Measurements from ENCODE around the gene ATP10A. TPM values are rescaled to one million over a fixed set of nuclear protein-coding genes. Genes with fewer than 3 reads are reported as not detected.

The ATP10A gene
- polyA plus RNA-seq, 3 donors, result 0.71 to 3.9 (median 0.92) TPM

- no peak overlapping the region for H3K4me3 Mint-ChIP-seq
These were observed 145.0 kb downstream of the ATP10A start for GRCh38 chr15:25718169-25718536.

GRCh38 chr15:25717457-25718168 lies 145.5 kb downstream of the ATP10A start:
- Histone ChIP-seq H3K9me3 (replicated peaks in 1 of 2; ENCODE audit: control insufficient read depth in 1 of 2, insufficient read depth in 1 of 2, low read length in 2 of 2) (no peaks in the 10 kb centered on the region), H4K20me1 (ENCODE audit: insufficient read depth, low read length) (no peaks in the 10 kb centered on the region), H3K4me2 (replicated peaks; ENCODE audit: extremely low read depth, low read length, poor library complexity, severe bottlenecking) (no peak overlapping the region), H3K27me3 (ENCODE audit: control insufficient read depth in 2 of 2, insufficient read depth in 2 of 2, low read length in 2 of 2) (no peaks in the 10 kb centered on the region), H3K27ac (ENCODE audit: low read depth in 1 of 2, low read length in 2 of 2) (no peak overlapping the region), H2AFZ (ENCODE audit: insufficient read depth, low read depth, low read length, poor library complexity, severe bottlenecking) (no peak overlapping the region), H3K9ac (ENCODE audit: insufficient read depth, low read length, poor library complexity, severe bottlenecking) (no peak overlapping the region), H3K36me3 (replicated peaks in 1 of 2; ENCODE audit: control insufficient read depth in 1 of 2, insufficient read depth in 2 of 2, low read length in 2 of 2) (peaks cover 0 to 10% of the 10 kb centered on the region in 2 donors), H3K4me1 (ENCODE audit: control insufficient read depth in 1 of 2, insufficient read depth in 2 of 2, low read length in 2 of 2) (no peaks in the 10 kb centered on the region), H3K79me2 (ENCODE audit: insufficient read depth, low read length) (no peaks in the 10 kb centered on the region), H3K4me3 (replicated peaks in 1 of 3; ENCODE audit: low read depth in 2 of 3, low read length in 3 of 3) (no peak overlapping the region)
- no peak for TF ChIP-seq CTCF (IDR thresholded peaks at IDR 0.05)
- peaks cover 0 to 9% (median 1%) of the 10 kb centered on the region in 3 donors for H3K27me3 Mint-ChIP-seq (ENCODE audit: low read depth in 3 of 3)
- intact Hi-C loops (cut with micrococcal nuclease), result no loop called here
- H3K4me3 Mint-ChIP-seq, result no peak overlapping the region
- DNase-seq, result no peak
- no peaks in the 10 kb centered on the region for H3K9me3 Mint-ChIP-seq
- H3K27ac Mint-ChIP-seq, result peak overlapping the region in 2 of 7 donors; percentile 0 to 28
- H3K36me3 Mint-ChIP-seq, result peaks cover 13% of the 10 kb centered on the region in 2 donors
- WGBS (ENCODE audit: insufficient coverage), result 67% methylated on average over 11 of the region's 14 CpGs
- H3K4me1 Mint-ChIP-seq, result peaks cover 4% of the 10 kb centered on the region

More at GRCh38 chr15:25718169-25718536, 145.0 kb downstream of the ATP10A start:
- no peak overlapping the region for H3K27ac ChIP-seq (ENCODE audit: low read depth in 1 of 2, low read length in 2 of 2)
- no peaks in the 10 kb centered on the region for H3K27me3 ChIP-seq (ENCODE audit: control insufficient read depth in 2 of 2, insufficient read depth in 2 of 2, low read length in 2 of 2)
- H3K4me2 ChIP-seq (replicated peaks; ENCODE audit: extremely low read depth, low read length, poor library complexity, severe bottlenecking), result no peak overlapping the region
- no peak overlapping the region for H2AFZ ChIP-seq (ENCODE audit: insufficient read depth, low read depth, low read length, poor library complexity, severe bottlenecking)
- H3K36me3 ChIP-seq (replicated peaks in 1 of 2; ENCODE audit: control insufficient read depth in 1 of 2, insufficient read depth in 2 of 2, low read length in 2 of 2), result peaks cover 0 to 14% of the 10 kb centered on the region in 2 donors
- H3K4me3 ChIP-seq (replicated peaks in 1 of 3; ENCODE audit: low read depth in 2 of 3, low read length in 3 of 3), result no peak overlapping the region
- intact Hi-C loops (cut with micrococcal nuclease), result no loop called here
- no peak for TF ChIP-seq CTCF (IDR thresholded peaks at IDR 0.05)
- Mint-ChIP-seq H3K4me1 (peaks cover 4% of the 10 kb centered on the region), H3K27ac (no peak overlapping the region), H3K9me3 (no peaks in the 10 kb centered on the region), H3K36me3 (peaks cover 12 to 13% of the 10 kb centered on the region in 2 donors), H3K27me3 (ENCODE audit: low read depth in 3 of 3) (peaks cover 0 to 9% (median 1%) of the 10 kb centered on the region in 3 donors)
- no peaks in the 10 kb centered on the region for H3K4me1 ChIP-seq (ENCODE audit: control insufficient read depth in 1 of 2, insufficient read depth in 2 of 2, low read length in 2 of 2)
- WGBS (ENCODE audit: insufficient coverage), result 89% methylated on average over 9 of the region's 20 CpGs
- H3K79me2 ChIP-seq (ENCODE audit: insufficient read depth, low read length), result no peaks in the 10 kb centered on the region
- DNase-seq, result no peak
- no peaks in the 10 kb centered on the region for H3K9me3 ChIP-seq (replicated peaks in 1 of 2; ENCODE audit: control insufficient read depth in 1 of 2, insufficient read depth in 1 of 2, low read length in 2 of 2)
- H4K20me1 ChIP-seq (ENCODE audit: insufficient read depth, low read length), result no peaks in the 10 kb centered on the region
- no peak overlapping the region for H3K9ac ChIP-seq (ENCODE audit: insufficient read depth, low read length, poor library complexity, severe bottlenecking)

Data from CD14-positive monocyte (primary cell).